Islet precursor cell (in vitro differentiated cells): ENCODE measurements around the gene INPP5D.
"Not testable (repeated sequence)": the region's sequence is repeated elsewhere in the genome, so short reads cannot be mapped to it uniquely, and the experiment has no call there.

Source experiments
- DNase-seq: peaks from one replicate; pipeline ENCODE4 v3.0.0-alpha.2; 2018

INPP5D gene

GRCh38 chr2:233059797-233060500 lies at the start of gene INPP5D:
Gene INPP5D (plus strand): TSS chr2:233060342. CDS start chr2:233060479, 137 bp downstream.
- DNase-seq, result peak; percentile 38

DNA sequence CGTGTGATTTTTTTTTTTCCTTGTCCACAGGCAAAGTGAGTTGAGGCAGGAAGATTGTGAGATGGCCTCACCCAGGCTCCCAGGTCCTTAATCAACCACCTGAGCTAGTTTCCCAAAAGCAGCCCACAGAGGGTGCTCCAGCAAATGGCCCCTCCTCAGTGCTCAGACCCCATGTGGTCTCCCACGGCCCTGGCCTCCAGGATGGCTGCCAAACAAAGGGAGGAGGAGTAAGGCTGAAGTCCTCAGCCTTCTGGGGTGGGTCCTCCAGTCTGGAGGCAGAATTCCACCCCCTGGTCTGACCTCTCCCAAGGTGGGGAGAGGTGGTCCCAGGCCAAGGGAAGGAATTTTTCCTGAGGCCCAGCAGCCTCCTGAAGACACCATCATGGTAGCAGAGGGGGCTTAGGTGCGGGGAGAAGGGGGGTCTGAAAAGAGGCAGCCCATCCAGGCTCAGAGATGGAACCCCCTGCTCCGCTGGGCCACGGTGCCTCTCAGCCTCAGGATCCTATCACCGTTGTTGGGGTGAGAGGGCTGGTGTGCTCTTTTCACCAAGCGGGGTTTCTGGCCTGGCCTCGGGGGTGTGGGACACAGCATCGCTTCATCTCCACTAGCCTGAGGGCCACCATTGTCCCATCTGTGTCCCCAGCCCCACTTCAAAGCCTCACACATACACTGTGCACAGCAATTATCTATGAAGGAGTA lies 49.4 kb upstream of the INPP5D start:
- DNase-seq, result no peak

DNA sequence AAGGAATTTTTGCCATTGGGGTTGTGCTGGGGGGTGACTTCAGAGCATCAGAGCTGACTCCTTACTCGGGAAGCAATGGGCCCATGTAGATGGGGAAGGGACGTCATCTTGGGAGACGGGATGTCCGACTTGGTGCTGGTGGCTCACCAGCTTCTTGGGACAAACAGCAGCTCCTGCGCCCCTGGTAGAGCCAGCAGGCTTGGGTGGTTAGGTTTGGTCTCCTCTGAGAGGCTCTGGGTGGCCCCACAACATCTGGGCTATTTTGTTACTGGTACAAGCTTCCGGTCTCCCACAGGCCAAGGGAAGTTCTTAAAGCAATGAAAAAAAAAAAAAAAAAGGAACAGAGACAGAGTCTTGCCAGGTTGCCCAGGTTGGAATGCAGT lies 48.9 kb upstream of the INPP5D start:
- DNase-seq, result no peak

- no peak for DNase-seq
These were observed 48.4 kb upstream of the INPP5D start for GRCh38 chr2:233011702-233012131.

DNA sequence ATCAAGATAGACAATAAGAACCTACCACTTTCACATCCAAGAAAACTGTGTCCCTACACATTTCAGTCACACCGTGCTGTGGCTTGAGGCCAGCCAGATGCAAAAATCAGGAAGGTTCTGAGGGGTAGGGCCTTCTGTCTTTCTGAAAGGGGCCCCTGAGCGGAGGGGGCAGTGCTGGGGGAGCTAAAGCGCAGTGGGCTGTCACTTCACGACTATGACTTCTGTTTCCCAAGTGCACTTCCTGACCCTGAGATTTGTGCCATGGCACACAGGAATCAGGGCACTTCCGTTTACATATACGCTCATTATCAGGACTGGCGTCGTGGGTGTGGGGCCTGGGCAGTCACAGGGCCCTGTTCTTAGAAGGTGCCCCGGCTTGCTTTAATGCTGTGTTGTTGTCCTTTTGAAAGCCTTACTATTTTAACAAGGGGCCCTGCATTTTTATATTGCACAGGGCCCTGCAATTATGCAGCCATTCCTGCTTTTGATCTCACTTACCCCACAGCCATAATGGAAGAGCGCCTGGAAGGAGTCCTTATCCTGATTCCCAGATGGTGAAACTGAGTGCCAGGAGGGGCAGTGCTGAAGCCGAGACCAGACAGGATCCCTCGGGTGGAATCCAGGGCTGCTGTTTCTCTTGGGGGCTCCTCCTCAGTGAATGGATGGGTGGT lies 47.7 kb upstream of the INPP5D start:
- DNase-seq, result peak; percentile 50

GRCh38 chr2:233013027-233013461 lies 47.1 kb upstream of the INPP5D start, which contains the start of gene NGEF:
Gene NGEF (minus strand): TSS chr2:233013256. CDS start chr2:232974890, 38,366 bp downstream.
- no peak for DNase-seq

DNA sequence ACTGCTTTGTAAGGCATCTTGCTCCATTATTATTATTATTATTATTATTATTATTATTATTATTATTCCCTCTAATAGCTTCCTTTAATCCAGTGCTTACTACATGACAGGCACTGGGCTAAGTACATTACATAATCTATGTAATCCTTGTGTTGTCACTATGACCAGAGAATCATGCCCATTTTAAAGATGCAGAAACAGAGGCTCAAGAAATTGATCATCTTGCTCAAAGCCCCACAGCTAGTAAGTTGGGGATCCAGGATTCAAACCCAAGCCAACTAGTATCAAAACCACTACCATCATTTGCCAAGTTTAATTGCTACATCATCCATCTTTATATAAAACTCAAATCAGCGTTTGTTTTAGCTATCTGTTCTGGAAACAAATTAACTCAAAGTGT lies 46.5 kb upstream of the INPP5D start:
- DNase-seq, result no peak

- DNase-seq, result peak; percentile 4
These were observed 45.0 kb upstream of the INPP5D start for GRCh38 chr2:233015019-233015645.

DNA sequence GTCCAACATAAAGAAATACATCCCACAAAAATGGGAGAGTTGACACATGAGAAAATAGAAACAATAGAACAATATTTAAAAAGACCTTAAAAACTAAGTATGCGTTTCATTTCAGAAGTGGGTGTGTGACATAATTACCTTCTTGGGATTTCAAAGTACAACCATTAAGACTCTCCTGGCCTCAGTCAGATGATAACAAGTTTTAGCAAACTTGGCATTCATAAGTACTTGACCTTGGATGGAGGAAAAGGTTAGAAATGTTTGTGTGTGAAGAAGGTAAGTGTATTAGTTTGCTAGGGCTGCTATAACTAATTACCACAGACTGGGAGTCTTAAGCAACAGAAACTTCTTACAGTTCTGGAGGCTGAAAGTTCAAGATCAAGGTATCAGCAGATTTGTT lies 42.2 kb upstream of the INPP5D start:
- no peak for DNase-seq

DNA sequence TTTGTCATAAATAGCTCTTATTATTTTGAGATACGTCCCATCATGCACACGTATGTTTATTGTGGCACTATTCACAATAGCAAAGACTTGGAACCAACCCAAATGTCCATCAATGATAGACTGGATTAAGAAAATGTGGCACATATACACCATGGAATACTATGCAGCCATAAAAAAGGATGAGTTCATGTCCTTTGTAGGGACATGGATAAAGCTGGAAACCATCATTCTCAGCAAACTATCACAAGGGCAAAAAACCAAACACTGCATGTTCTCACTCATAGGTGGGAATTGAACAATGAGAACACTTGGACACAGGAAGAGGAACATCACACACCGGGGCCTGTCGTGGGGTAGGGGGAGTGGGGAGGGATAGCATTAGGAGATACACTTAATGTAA lies 40.5 kb upstream of the INPP5D start:
- DNase-seq, result not testable (repeated sequence)

- no peak for DNase-seq
These were observed 39.7 kb upstream of the INPP5D start for GRCh38 chr2:233020454-233020853.

- DNase-seq, result no peak
These were observed 38.4 kb upstream of the INPP5D start for GRCh38 chr2:233021771-233022170.

DNA sequence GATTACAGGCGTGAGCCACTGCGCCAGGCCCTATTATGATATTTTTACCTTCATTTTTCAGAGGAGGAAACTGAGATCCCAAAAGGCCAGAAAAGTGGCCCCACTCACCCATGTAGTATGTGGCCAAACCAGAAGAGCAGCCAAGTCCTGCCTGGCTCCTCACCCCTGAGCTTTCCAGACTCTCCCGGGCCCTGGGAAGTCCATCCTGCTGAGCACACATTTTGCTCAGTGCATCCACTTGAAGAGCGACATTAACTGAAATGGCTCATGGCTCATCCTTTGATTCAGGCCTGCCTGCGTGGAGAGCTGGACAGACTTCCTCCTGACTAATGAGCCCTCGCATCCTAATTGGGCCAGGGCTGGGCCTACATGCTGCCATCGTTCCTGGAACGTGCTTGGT lies 37.6 kb upstream of the INPP5D start:
- DNase-seq, result peak; percentile 85

DNA sequence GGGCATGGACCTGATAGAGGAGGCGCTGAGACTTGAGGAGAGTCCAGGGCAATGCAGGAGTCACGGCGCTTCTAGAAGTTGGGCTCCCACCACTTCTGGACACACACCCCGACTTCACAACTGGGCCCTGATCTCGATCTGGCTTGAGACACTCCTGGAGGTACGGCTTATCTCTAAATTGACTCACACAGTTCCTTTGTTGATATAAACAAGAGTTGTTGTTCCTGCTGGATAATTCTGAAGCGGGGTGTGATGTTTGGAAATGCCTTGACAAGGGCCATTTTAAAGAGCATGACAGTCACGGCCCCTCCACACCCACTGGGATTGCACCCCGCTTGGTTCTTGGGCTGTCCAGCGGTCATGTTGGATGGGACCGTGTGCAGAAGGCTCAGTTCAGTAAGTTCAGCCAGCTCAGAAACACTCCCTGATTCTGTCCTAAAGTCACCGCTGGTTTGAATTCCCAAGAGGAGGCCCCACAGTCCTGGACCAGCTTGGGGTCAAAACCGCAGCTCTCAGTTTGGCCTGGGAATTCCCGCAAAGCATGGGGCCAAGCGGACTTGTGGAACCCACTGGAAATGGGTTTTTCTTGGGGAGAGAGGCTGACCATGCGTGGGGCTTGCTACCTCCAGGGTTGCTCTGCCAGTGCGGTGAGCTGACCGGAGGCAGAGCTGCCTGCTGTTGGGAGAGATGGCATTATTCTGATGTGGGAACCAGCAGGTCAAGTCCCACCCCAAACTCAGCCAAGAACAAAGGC lies 37.0 kb upstream of the INPP5D start:
- no peak for DNase-seq

DNA sequence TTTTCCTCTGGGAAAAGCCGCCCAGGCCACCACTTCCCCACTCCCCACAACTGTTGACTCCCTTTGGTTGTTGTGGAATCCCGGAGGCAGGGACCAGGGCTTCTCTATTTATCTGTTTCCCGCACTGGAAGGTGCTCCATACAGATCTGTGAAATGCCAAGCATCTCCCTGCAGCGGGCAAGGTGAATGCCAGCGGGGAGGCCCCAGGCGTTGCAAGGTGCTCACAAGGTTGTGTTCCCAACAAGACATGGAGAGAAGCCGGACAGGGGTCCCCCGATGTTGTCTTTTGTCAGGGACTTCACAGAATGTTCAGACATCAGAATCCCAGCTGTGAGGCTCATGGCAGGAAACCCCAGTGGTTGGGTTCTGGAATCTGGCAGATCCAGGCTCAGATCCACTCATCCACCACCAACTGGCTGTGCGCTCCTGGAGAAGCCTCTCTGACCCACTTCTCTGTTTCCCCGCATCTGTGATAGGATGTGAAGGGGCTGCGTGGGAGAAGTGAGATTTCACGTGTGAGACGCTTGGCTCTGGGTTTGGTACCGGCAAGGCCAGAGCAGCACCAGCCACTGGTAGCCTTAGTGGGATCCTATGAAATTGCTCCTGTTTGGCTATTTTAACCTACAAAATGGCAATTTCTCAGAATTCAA lies 36.3 kb upstream of the INPP5D start:
- no peak for DNase-seq

DNA sequence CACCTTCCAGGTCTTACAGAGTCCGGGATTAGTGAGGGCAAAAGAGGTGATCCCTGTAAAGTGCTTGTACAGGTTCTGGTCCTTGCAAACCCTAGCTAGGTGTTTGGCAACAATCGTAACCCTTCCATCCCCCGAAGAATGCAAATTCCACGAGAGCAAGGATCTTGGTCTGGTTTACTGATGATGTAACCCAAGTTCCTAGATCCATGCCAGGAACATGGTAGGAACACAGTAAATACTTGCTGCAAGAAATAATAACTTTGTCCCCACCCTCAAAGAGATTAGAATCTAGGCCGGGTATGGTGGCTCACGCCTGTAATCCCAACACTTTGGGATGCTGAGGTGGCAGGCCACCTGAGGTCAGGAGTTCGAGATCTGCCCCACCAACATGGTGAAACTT lies 34.4 kb upstream of the INPP5D start:
- no peak for DNase-seq

- peak; percentile 71 for DNase-seq
These were observed 33.8 kb upstream of the INPP5D start for GRCh38 chr2:233026198-233026813.

DNA sequence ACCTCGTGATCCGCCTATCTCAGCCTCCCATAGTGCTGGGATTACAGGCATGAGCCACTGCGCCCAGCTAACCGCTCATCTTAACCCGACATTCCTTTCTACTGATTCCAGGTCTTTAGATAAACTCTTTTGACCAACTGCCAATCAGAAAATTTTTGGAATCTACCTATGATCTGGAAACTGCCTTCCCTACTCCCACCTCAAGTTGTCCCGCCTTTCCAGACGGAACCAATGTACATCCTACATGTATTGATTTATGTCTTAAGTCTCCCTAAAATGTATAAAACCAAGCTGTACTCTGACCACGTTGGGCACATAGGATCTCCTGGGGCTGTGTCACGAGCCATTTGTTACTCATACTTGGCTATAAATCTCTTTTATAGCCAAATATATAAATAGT lies 30.8 kb upstream of the INPP5D start:
- DNase-seq, result no peak

DNA sequence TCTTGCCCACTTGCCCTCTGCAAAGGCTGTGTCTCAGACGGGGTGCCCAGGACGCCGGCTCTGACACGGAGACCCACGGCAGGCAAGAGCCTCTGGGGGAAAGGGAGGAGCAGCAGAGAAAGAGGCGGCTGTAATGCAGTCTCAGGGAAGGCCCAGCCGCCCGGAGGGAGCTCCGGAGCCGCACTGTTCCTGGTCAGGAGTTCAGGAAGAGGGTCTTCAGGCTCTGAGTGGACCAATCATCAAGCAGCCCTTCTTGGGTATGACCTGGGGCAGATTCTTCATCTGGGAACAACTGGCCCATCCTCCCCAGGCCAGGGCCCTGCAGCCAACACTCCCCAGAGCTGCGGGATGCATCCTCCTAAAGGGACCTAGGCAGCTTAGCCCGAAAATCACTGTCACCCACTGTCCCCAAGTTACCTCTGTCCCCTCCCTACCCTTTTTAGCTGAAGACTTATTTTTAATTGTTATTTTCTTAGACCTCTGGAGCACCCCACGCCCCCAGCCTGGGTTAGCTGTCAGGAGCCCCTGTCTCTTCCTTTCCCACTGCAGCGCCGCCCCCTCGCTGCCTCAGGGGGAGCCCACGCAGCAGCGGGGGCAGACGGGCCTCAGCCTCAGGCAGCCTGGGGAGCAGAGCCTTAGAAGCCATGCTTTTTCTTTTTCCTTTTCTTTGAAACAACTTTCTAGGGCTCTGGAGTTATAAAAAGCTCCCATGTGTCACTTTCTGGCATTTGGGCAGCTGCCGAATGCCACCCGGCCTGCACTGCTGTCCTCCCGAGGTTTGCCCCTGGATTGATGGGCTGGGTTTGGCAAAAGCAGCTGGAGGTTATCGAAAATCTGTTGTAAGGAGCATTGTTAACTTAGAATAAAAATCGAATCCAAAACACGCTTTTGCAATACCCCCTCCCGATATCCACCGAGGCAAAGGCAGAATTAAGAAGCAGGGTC lies 28.3 kb upstream of the INPP5D start:
- DNase-seq, result no peak

DNA sequence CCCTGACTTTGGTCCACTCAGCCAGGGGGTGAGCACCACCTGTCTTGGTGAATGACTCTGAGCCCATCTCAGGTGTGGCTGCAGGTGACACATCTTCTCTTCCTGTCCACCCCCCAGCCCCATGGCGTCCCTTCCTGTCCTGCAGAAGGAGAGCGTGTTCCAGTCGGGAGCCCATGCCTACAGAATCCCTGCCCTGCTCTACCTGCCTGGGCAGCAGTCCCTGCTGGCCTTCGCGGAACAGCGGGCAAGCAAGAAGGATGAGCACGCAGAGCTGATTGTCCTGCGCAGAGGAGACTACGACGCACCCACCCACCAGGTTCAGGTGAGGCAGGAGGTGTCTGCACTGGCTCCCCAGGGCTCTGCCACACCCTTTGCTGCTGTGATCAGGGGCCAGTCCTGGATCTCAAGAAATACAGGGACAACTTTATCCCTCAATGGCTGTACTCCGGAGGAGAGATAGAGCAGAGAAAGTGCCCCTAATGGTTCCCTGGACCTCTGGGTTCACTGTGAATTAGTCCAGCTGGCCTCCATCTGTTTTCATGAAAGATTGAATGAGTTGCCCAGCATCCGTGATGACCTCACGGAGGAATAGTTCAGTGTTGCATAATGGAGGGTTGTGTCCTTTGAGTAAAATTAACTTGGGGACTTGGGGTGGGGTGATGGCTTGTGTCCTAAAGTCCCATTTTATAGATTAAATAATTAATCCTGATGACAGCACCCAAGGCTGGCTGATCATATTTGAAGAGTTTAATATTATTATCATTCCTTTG lies 27.4 kb upstream of the INPP5D start, which contains the start of gene NEU2:
Gene NEU2, plus strand, starts transcription at position 122 of the 770 bp plus-strand sequence. Its CDS starts 0 bp downstream, at position 122.
- DNase-seq, result no peak
